Pancreas (tissue), 10 donors: ENCODE results near the gene PRDM15. TPM values are rescaled to one million over a fixed set of nuclear protein-coding genes. Genes with fewer than 3 reads are reported as not detected.

Experiments used
- ATAC-seq, 4 donors: fragments of 200-7000 bp; cut with Tn5 transposase; one replicate each; pipeline versions ENCODE4 v1.8.0 to v1.9.1; 2020; ENCODE audit warnings: mild to moderate bottlenecking in 4 of 4, moderate library complexity in 4 of 4
- DNase-seq, 6 donors: peaks; one replicate each; pipeline ENCODE4 v3.0.0-alpha.2; 2020
- FAIRE-seq: peaks from 2 replicates; lab custom pipeline; 2012; peaks lifted over from hg19 to GRCh38; lab: Jason Lieb, UNC
- H3K27ac ChIP-seq, 4 donors: fragments of 200-600 bp; sonication (generic); 1 replicate in 3 of 4; 2 replicates in 1 of 4; pipeline versions ENCODE4 v1.5.0 to v1.8.0; 2020
- H3K27me3 ChIP-seq, 4 donors: fragments of 200-600 bp; one replicate each; pipeline ENCODE4 v1.8.0; 2021
- H3K36me3 ChIP-seq, 3 donors: fragments of 200-600 bp; sonication (generic) in 1 of 3; one replicate each; pipeline versions ENCODE4 v1.5.0 to v1.8.0; 2020 to 2021
- H3K4me1 ChIP-seq, 3 donors: fragments of 200-600 bp; one replicate each; pipeline ENCODE4 v1.8.0; 2021
- H3K4me3 ChIP-seq, 4 donors: fragments of 200-600 bp; sonication (generic) in 2 of 4; one replicate each; pipeline versions ENCODE4 v1.5.0 to v1.8.0; 2020 to 2021
- H3K9me3 ChIP-seq, 4 donors: fragments of 200-600 bp; one replicate each; pipeline ENCODE4 v1.8.0; 2021
- CTCF ChIP-seq, 4 donors: fragments of 200-600 bp; sonication (generic) in 3 of 4; IDR thresholded peaks; one replicate each; pipeline versions ENCODE4 v1.5.0 to v1.8.0; 2021; ENCODE audit warnings: antibody characterized with exemption in 4 of 4
- WGBS, 2 donors: extraction: QIAGEN DNeasy Blood & Tissue Kit; methylation state at CpG; one replicate each; pipeline ENCODE4 v1.1.7; 2013; 5-methylcytosine and 5-hydroxymethylcytosine counted together
- intact Hi-C, 3 donors: fragments of 100-400 bp; cut with DNase I; formaldehyde crosslinking; loops; one replicate each; pipeline versions ENCODE4 v1.11.1 to v1.14.2; 2022
- polyA plus RNA-seq, 2 donors: library from polyadenylated mRNA; stranded (reverse); fragments of 200-250 nt; gene quantifications; one replicate each; pipeline ENCODE4 v1.2.3, GENCODE V29; 2013
- total RNA-seq, 6 donors: library from RNA; stranded (reverse); fragmentation: NEBNext Ultra II Directional in 4 of 6; extraction: Animal tissue kit (Norgen Biotek cat#: 25700) in 4 of 6; gene quantifications; one replicate each; pipeline versions ENCODE4 v1.2.1 to v1.2.4, GENCODE V29; 2021 to 2023
- donor health status: healthy with polysubstance abuse.
- donor health status: DM: no; HTN: no; CAD: no; lungs with moderate emphysema.
- donor health status: DM: no; HTN: no; CAD: no.
- donor health status: control.
- donor health status: control.
- donor health status: Bipolar disorder and iron deficiency.
- donor health status: DM: yes; HTN: yes; CAD: no.
- donor health status: DM: no; HTN: no; CAD: no.
- donor health status: DM: no; HTN: no; CAD: no.
- donor health status: DM: yes; HTN: yes; CAD: no.

Gene PRDM15
- total and polyA plus RNA-seq, 8 donors = 1.6 to 3.9 (median 3.4) TPM

DNA sequence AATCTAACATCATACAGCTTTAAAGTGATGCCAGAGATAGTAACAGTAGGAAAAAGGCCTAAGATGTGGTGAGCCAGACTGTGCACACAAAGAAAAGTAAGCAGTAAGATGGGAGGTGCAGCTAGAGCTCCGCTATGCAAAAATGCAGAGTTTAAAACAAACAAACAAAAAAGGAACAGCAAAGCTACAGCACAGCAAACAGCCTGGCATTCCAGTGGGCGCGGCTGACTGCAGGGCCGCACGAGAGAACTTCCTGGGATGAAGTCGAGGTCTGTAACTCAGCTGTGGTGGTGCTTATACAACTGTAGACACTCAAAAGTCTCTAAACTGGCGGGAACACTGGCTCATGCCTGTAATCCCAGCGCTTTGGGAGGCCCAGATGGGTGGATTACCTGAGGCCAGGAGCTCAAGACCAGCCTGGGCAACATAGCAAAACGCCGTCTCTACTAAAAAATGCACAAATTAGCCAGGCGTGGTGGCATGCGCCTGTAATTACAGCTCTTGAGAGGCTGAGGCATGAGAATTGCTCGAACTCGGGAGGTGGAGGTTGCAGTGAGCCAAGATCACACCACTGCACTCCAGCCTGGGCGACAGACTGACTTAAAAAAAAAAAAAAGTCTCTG is 30.1 kb downstream of the PRDM15 start:
- intact Hi-C loops = no loop called here
- WGBS, 2 donors = 91% methylated on average over 15 of the region's 15 CpGs
- ATAC-seq = no peak

DNA sequence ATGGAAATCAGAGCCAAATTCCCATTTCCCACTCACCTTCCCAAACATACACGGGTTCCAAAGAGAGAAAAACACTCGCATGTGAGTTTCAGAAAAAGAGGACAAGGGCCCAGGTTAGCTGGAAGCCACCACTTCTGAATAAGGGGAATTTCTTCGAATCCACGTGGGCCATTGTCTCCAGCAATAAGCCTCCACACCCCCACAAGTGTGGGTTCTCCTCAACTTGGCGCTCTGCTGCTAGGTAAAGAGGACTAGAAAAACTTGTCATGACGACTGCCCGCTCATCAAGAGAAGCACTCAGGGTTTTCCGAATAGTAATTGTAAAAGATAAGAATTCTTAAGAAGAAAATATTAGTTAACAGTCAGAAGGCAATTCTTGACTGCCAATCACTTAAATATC is 30.6 kb downstream of the PRDM15 start:
- 83 to 84% methylated on average over 8 of the region's 8 CpGs for WGBS, 2 donors
- Histone ChIP-seq H3K27ac (no peak overlapping the region), H3K36me3 (no peaks in the 10 kb centered on the region), H3K4me1 (no peaks in the 10 kb centered on the region), H3K27me3 (no peaks in the 10 kb centered on the region), H3K4me3 (no peak overlapping the region), H3K9me3 (no peaks in the 10 kb centered on the region)
- intact Hi-C loops = no loop called here
- TF ChIP-seq CTCF (IDR thresholded peaks at IDR 0.05) = no peak
- no peak for FAIRE-seq
- DNase-seq = no peak
- ATAC-seq = no peak

More for the DNA sequence above, 30.1 kb downstream of the PRDM15 start:
- no peak for FAIRE-seq
- Histone ChIP-seq H3K27ac (no peak overlapping the region), H3K4me3 (no peak overlapping the region), H3K27me3 (no peaks in the 10 kb centered on the region), H3K4me1 (no peaks in the 10 kb centered on the region), H3K36me3 (no peaks in the 10 kb centered on the region), H3K9me3 (no peaks in the 10 kb centered on the region)
- DNase-seq = peak in 1 of 6 donors; percentile 6
- TF ChIP-seq CTCF (IDR thresholded peaks at IDR 0.05) = no peak

- FAIRE-seq (no peak), ATAC-seq (no peak), DNase-seq (no peak)
- no peak for TF ChIP-seq CTCF (IDR thresholded peaks at IDR 0.05)
- H3K4me1 ChIP-seq = no peaks in the 10 kb centered on the region
- H3K36me3 ChIP-seq = no peaks in the 10 kb centered on the region
- intact Hi-C loops = no loop called here
- no peaks in the 10 kb centered on the region for H3K9me3 ChIP-seq
- no peaks in the 10 kb centered on the region for H3K27me3 ChIP-seq
- H3K27ac ChIP-seq = no peak overlapping the region
- no peak overlapping the region for H3K4me3 ChIP-seq
- 80 to 86% methylated on average over 21 of the region's 21 CpGs for WGBS, 2 donors
Measured at GRCh38 chr21:41847066-41847804, 31.9 kb downstream of the PRDM15 start.

DNA sequence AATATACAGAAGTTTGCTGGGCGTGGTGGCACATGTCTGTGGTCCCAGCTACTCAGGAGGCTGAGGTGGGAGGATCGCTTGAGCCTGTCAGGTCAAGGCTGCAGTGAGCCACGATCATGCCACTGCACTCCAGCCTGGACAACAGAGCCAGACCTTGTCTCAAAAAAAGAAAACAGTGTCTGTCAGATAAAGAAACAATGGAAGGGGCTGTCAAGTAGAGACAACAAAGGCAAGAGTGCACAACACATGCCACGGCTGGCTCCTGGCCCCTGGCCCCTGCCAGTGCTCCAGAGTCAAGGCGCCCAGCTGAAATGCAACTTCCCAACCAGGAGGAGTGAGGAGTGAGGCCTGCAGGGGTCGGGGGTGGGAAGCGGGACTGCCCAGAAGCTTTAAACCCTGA is 32.6 kb downstream of the PRDM15 start:
- Histone ChIP-seq H3K27ac (no peak overlapping the region), H3K36me3 (no peaks in the 10 kb centered on the region), H3K9me3 (no peaks in the 10 kb centered on the region), H3K4me3 (no peak overlapping the region), H3K4me1 (no peaks in the 10 kb centered on the region), H3K27me3 (no peaks in the 10 kb centered on the region)
- no peak for FAIRE-seq
- 83 to 86% methylated on average over 7 of the region's 7 CpGs for WGBS, 2 donors
- no peak for TF ChIP-seq CTCF (IDR thresholded peaks at IDR 0.05)
- ATAC-seq = no peak
- intact Hi-C loops = no loop called here
- no peak for DNase-seq

- WGBS, 2 donors = 83 to 86% methylated on average over 6 of the region's 6 CpGs
- no peak overlapping the region for H3K27ac ChIP-seq
- FAIRE-seq = no peak
- no peak for ATAC-seq
- no peaks in the 10 kb centered on the region for H3K36me3 ChIP-seq
- no peak for TF ChIP-seq CTCF (IDR thresholded peaks at IDR 0.05)
- no peak overlapping the region for H3K4me3 ChIP-seq
- no peak for DNase-seq
- H3K9me3 ChIP-seq = no peaks in the 10 kb centered on the region
- H3K4me1 ChIP-seq = no peaks in the 10 kb centered on the region
- intact Hi-C loops = no loop called here
- H3K27me3 ChIP-seq = no peaks in the 10 kb centered on the region
Measured at GRCh38 chr21:41846033-41846317, 33.2 kb downstream of the PRDM15 start.
